ENCODE data around the gene PCDH15.
"Not testable (repeated sequence)": the region's sequence is repeated elsewhere in the genome, so short reads cannot be mapped to it uniquely, and the experiment has no call there.

PCDH15 gene

GRCh38 chr10:54402576-54402975, 398.5 kb downstream of the PCDH15 start:
- no peak for DNase-seq (ENCODE audit: low read depth in 2 of 2, low spot score in 1 of 2)

GRCh38 chr10:54396031-54396430, 405.0 kb downstream of the PCDH15 start:
- no peak for DNase-seq (ENCODE audit: low read depth in 2 of 2, low spot score in 1 of 2)

GRCh38 chr10:54394598-54394997, 406.4 kb downstream of the PCDH15 start:
- DNase-seq (ENCODE audit: low read depth in 2 of 2, low spot score in 1 of 2): not testable (repeated sequence)

- no peak for DNase-seq (ENCODE audit: low read depth in 2 of 2, low spot score in 1 of 2)
These were observed 428.9 kb downstream of the PCDH15 start for GRCh38 chr10:54372179-54372578.

- DNase-seq (ENCODE audit: low read depth in 2 of 2, low spot score in 1 of 2): no peak
These were observed 432.0 kb downstream of the PCDH15 start for GRCh38 chr10:54368984-54369383.

- no peak for DNase-seq (ENCODE audit: low read depth in 2 of 2, low spot score in 1 of 2)
These were observed 437.6 kb downstream of the PCDH15 start for GRCh38 chr10:54363390-54363789.

- DNase-seq (ENCODE audit: low read depth in 2 of 2, low spot score in 1 of 2): no peak
These were observed 459.0 kb downstream of the PCDH15 start for GRCh38 chr10:54342058-54342457.

GRCh38 chr10:54335296-54335695, 465.7 kb downstream of the PCDH15 start:
- no peak for DNase-seq (ENCODE audit: low read depth in 2 of 2, low spot score in 1 of 2)

- DNase-seq (ENCODE audit: low read depth in 2 of 2, low spot score in 1 of 2): no peak
These were observed 481.7 kb downstream of the PCDH15 start for GRCh38 chr10:54319341-54319740.

- no peak for DNase-seq (ENCODE audit: low read depth in 2 of 2, low spot score in 1 of 2)
These were observed 482.6 kb downstream of the PCDH15 start for GRCh38 chr10:54318470-54318869.

GRCh38 chr10:54314430-54314829, 486.6 kb downstream of the PCDH15 start:
- DNase-seq (ENCODE audit: low read depth in 2 of 2, low spot score in 1 of 2): no peak

GRCh38 chr10:54284526-54285193, 516.4 kb downstream of the PCDH15 start:
- DNase-seq (ENCODE audit: low read depth in 2 of 2, low spot score in 1 of 2): no peak

GRCh38 chr10:54282012-54282411, 519.0 kb downstream of the PCDH15 start:
- DNase-seq (ENCODE audit: low read depth in 2 of 2, low spot score in 1 of 2): no peak

- no peak for DNase-seq (ENCODE audit: low read depth in 2 of 2, low spot score in 1 of 2)
These were observed 534.6 kb downstream of the PCDH15 start for GRCh38 chr10:54266395-54266794.

- DNase-seq (ENCODE audit: low read depth in 2 of 2, low spot score in 1 of 2): no peak
These were observed 538.3 kb downstream of the PCDH15 start for GRCh38 chr10:54262726-54263125.

GRCh38 chr10:54259104-54259503, 541.9 kb downstream of the PCDH15 start:
- no peak for DNase-seq (ENCODE audit: low read depth in 2 of 2, low spot score in 1 of 2)

- no peak for DNase-seq (ENCODE audit: low read depth in 2 of 2, low spot score in 1 of 2)
These were observed 566.2 kb downstream of the PCDH15 start for GRCh38 chr10:54234832-54235231.

GRCh38 chr10:54203401-54203800, 597.6 kb downstream of the PCDH15 start:
- no peak for DNase-seq (ENCODE audit: low read depth in 2 of 2, low spot score in 1 of 2)

- no peak for DNase-seq (ENCODE audit: low read depth in 2 of 2, low spot score in 1 of 2)
These were observed 603.0 kb downstream of the PCDH15 start for GRCh38 chr10:54198051-54198450.

GRCh38 chr10:54194806-54195205, 606.2 kb downstream of the PCDH15 start:
- no peak for DNase-seq (ENCODE audit: low read depth in 2 of 2, low spot score in 1 of 2)

GRCh38 chr10:54159924-54160323, 641.1 kb downstream of the PCDH15 start:
- DNase-seq (ENCODE audit: low read depth in 2 of 2, low spot score in 1 of 2): no peak

- DNase-seq (ENCODE audit: low read depth in 2 of 2, low spot score in 1 of 2): no peak
These were observed 652.5 kb downstream of the PCDH15 start for GRCh38 chr10:54148508-54148907.

- no peak for DNase-seq (ENCODE audit: low read depth in 2 of 2, low spot score in 1 of 2)
These were observed 661.1 kb downstream of the PCDH15 start for GRCh38 chr10:54139819-54140428.

All from stimulated activated CD8-positive, alpha-beta memory T cell treated with anti-CD3 and anti-CD28 coated beads, Interleukin-4, amount 100 ng/mL, for 1 hour (primary cell).